GM18508 (cell line): ENCODE results near the gene OPTN.
A peak's percentile ranks its signal among the peaks of the same experiment; 100 is the strongest.
"Not testable (repeated sequence)": the region's sequence is repeated elsewhere in the genome, so short reads cannot be mapped to it uniquely, and the experiment has no call there.

Experiments used
- ATAC-seq: cut with Tn5 transposase; IDR thresholded peaks from one replicate; pipeline ENCODE4 v1.9.1; 2021; ENCODE audit warnings: moderate number of reproducible peaks; ENCODE audit not compliant: insufficient read depth, unreplicated experiment

OPTN gene

GRCh38 chr10:13087986-13088618 lies 11.9 kb upstream of the OPTN start:
- no peak for ATAC-seq

- no peak for ATAC-seq
Observed at GRCh38 chr10:13089345-13089744, 10.6 kb upstream of the OPTN start.

- no peak for ATAC-seq
Observed at GRCh38 chr10:13090289-13090688, 9.7 kb upstream of the OPTN start.

- no peak for ATAC-seq
Observed at GRCh38 chr10:13091801-13092200, 8.2 kb upstream of the OPTN start.

GRCh38 chr10:13092291-13093102 lies 7.5 kb upstream of the OPTN start:
- no peak for ATAC-seq

GRCh38 chr10:13094082-13094481 lies 5.9 kb upstream of the OPTN start:
- not testable (repeated sequence) for ATAC-seq

GRCh38 chr10:13095094-13095493 lies 4.9 kb upstream of the OPTN start:
- no peak for ATAC-seq

GRCh38 chr10:13095929-13096328 lies 4.0 kb upstream of the OPTN start:
- no peak for ATAC-seq

GRCh38 chr10:13099144-13099665 lies 758 bp upstream of the OPTN start:
- peak; percentile 22 for ATAC-seq

- no peak for ATAC-seq
Observed at GRCh38 chr10:13100349-13101294, 659 bp downstream of the OPTN start.

- no peak for ATAC-seq
Observed at GRCh38 chr10:13102002-13102794, 2.2 kb downstream of the OPTN start.

- ATAC-seq = no peak
Observed at GRCh38 chr10:13103554-13103953, 3.6 kb downstream of the OPTN start.

GRCh38 chr10:13104697-13105096 lies 4.7 kb downstream of the OPTN start:
- no peak for ATAC-seq

GRCh38 chr10:13105184-13105583 lies 5.2 kb downstream of the OPTN start:
- no peak for ATAC-seq

- no peak for ATAC-seq
Observed at GRCh38 chr10:13106387-13107045, 6.6 kb downstream of the OPTN start.

GRCh38 chr10:13110908-13111307 lies 10.9 kb downstream of the OPTN start:
- no peak for ATAC-seq

- no peak for ATAC-seq
Observed at GRCh38 chr10:13113544-13113943, 13.6 kb downstream of the OPTN start.

GRCh38 chr10:13115832-13116803 lies 16.2 kb downstream of the OPTN start:
- ATAC-seq = no peak
